HG02884 (cell line): ENCODE results near the gene TEAD4.
"Not testable (repeated sequence)": the region's sequence is repeated elsewhere in the genome, so short reads cannot be mapped to it uniquely, and the experiment has no call there.

Experiments used
- ATAC-seq: cut with Tn5 transposase; IDR thresholded peaks from one replicate; pipeline ENCODE4 v1.9.1; 2021; ENCODE audit warnings: mild to moderate bottlenecking, moderate library complexity; ENCODE audit not compliant: unreplicated experiment

TEAD4 gene

GRCh38 chr12:3045989-3046388 lies 86.8 kb downstream of the TEAD4 start:
- no peak for ATAC-seq

- no peak for ATAC-seq
Observed at GRCh38 chr12:3046441-3047200, 87.4 kb downstream of the TEAD4 start.

- ATAC-seq, result no peak
Observed at GRCh38 chr12:3047961-3048360, 88.8 kb downstream of the TEAD4 start.

- no peak for ATAC-seq
Observed at GRCh38 chr12:3048540-3048939, 89.3 kb downstream of the TEAD4 start.

- ATAC-seq, result no peak
Observed at GRCh38 chr12:3049176-3049575, 90.0 kb downstream of the TEAD4 start.

GRCh38 chr12:3049611-3050249 lies 90.5 kb downstream of the TEAD4 start:
- ATAC-seq, result no peak

- no peak for ATAC-seq
Observed at GRCh38 chr12:3054374-3054773, 95.2 kb downstream of the TEAD4 start.

GRCh38 chr12:3055026-3055703 lies 96.0 kb downstream of the TEAD4 start:
- ATAC-seq, result no peak

GRCh38 chr12:3055704-3056467 lies 96.7 kb downstream of the TEAD4 start:
- ATAC-seq, result no peak

- no peak for ATAC-seq
Observed at GRCh38 chr12:3061059-3061458, 101.9 kb downstream of the TEAD4 start.

GRCh38 chr12:3061501-3062215 lies 102.5 kb downstream of the TEAD4 start:
- no peak for ATAC-seq

- ATAC-seq, result no peak
Observed at GRCh38 chr12:3065300-3065699, 106.1 kb downstream of the TEAD4 start.

- ATAC-seq, result not testable (repeated sequence)
Observed at GRCh38 chr12:3065846-3066245, 106.6 kb downstream of the TEAD4 start.

GRCh38 chr12:3069714-3070113 lies 110.5 kb downstream of the TEAD4 start:
- ATAC-seq, result no peak

GRCh38 chr12:3071107-3071506 lies 111.9 kb downstream of the TEAD4 start:
- no peak for ATAC-seq

- ATAC-seq, result no peak
Observed at GRCh38 chr12:3071710-3072109, 112.5 kb downstream of the TEAD4 start.

- no peak for ATAC-seq
Observed at GRCh38 chr12:3073438-3074250, 114.4 kb downstream of the TEAD4 start.

- ATAC-seq, result no peak
Observed at GRCh38 chr12:3075315-3075714, 116.1 kb downstream of the TEAD4 start.

- peak; percentile 57 for ATAC-seq
Observed at GRCh38 chr12:3076730-3077571, 117.8 kb downstream of the TEAD4 start, which contains the start of gene TSPAN9. TSPAN9 (plus strand) TSS chr12:3077379; CDS start chr12:3201194, 123,815 bp downstream.
